GM12801 (cell line): Measurements from ENCODE around the gene SPAG6.

Experiments used
- TF ChIP-seq, protein P1 (sequence below): IDR thresholded peaks from one replicate; pipeline ENCODE4 v1.5.1; 2011; ENCODE audit warnings: control low read depth; ENCODE audit not compliant: insufficient read length; ENCODE audit errors: extremely low read depth

SPAG6 gene

DNA sequence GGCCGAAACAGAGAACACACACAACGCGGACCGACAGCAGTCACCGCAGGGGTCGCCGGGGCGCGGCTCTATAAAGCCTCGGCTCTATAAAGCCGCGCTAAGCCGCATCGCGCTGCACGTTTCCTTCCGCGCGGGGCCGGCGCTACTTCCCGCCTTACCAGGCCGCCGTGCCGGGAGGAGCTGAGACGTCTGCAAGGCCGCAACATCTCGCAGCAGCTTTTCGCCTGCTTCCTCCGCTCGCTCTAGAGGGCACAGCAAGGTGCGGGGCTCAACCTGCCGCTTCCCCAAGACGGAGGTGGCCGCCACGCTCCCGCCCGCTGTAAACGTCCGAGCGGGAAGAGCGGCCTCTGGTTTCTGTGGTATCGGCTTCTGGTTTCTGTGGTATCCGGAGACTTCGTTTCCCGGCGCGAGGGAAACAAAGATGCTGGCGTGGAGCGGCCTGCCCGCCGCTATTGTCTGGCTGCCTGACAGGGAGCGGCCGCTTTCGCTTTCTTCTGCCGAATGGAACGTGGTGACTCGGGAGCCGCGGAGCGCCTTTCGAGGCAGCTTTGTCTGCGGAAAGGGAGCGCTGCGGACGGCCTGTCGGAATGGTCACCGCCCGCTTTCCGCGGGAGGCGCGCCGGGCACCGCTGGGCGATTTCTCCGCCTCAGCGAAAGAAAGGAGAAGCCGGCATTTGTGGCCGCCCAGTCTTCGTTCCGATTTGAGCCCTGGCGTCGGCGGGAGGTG, 91.8 kb downstream of the SPAG6 start:
- TF ChIP-seq, protein P1, sequence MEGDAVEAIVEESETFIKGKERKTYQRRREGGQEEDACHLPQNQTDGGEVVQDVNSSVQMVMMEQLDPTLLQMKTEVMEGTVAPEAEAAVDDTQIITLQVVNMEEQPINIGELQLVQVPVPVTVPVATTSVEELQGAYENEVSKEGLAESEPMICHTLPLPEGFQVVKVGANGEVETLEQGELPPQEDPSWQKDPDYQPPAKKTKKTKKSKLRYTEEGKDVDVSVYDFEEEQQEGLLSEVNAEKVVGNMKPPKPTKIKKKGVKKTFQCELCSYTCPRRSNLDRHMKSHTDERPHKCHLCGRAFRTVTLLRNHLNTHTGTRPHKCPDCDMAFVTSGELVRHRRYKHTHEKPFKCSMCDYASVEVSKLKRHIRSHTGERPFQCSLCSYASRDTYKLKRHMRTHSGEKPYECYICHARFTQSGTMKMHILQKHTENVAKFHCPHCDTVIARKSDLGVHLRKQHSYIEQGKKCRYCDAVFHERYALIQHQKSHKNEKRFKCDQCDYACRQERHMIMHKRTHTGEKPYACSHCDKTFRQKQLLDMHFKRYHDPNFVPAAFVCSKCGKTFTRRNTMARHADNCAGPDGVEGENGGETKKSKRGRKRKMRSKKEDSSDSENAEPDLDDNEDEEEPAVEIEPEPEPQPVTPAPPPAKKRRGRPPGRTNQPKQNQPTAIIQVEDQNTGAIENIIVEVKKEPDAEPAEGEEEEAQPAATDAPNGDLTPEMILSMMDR, result no peak

- TF ChIP-seq, protein P1, result no peak
Measured at GRCh38 chr10:22437620-22438588, 92.6 kb downstream of the SPAG6 start.

- TF ChIP-seq, protein P1, result no peak
Measured at GRCh38 chr10:22438711-22439110, 93.4 kb downstream of the SPAG6 start.

DNA sequence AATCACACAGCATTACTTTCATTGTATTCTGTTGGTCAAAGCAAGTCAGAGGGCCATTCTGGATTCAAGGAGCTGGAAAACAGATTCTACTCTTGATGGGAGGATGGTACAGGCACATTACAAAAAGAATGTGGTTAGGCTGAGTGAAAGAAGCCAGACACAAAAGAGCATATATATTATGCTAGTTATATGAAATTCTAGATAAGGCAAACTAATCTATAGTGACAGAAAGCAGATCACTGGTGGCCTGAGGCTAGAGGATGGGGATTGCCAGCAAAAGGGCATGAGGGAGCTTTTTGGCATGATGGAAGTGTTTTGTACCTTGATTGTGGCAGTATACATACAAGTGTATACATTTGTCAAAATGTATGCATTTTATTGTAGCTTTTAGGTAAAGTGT, 96.8 kb downstream of the SPAG6 start:
- TF ChIP-seq, protein P1, result no peak

- TF ChIP-seq, protein P1, result no peak
Measured at GRCh38 chr10:22442468-22442867, 97.2 kb downstream of the SPAG6 start.

GRCh38 chr10:22443175-22443901, 98.0 kb downstream of the SPAG6 start:
- TF ChIP-seq, protein P1, result no peak
